TTC549 (cell line): Measurements from ENCODE around the gene PDPR.
"Not testable (repeated sequence)": the region's sequence is repeated elsewhere in the genome, so short reads cannot be mapped to it uniquely, and the experiment has no call there.

Experiments
- FAIRE-seq: peaks from 2 replicates; lab custom pipeline; 2012; peaks lifted over from hg19 to GRCh38; lab: Jason Lieb, UNC

Gene PDPR

GRCh38 chr16:70128844-70129243 lies 14.7 kb downstream of the PDPR start:
- FAIRE-seq = not testable (repeated sequence)

GRCh38 chr16:70135796-70136195 lies 21.7 kb downstream of the PDPR start:
- not testable (repeated sequence) for FAIRE-seq

- FAIRE-seq = not testable (repeated sequence)
Observed at GRCh38 chr16:70136595-70136994, 22.5 kb downstream of the PDPR start.

DNA sequence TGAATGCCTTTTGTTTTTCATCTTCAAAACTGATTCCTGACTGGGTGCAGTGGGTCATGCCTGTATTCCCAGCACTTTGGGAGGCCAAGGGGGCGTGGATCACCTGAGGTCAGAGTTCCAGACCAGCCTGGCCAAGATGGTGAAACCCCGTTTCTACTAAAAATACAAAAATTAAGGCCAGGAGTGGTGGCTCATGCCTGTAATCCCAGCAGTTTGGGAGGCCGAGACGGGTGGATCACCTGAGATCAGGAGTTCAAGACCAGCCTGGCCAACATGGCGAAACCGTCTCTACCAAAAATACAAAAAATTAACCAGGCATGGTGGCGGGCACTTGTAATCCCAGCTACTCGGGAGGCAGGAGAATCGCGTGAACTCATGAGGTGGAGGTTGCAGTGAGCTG lies 28.6 kb downstream of the PDPR start:
- not testable (repeated sequence) for FAIRE-seq

- FAIRE-seq = not testable (repeated sequence)
Observed at GRCh38 chr16:70143231-70143895, 29.2 kb downstream of the PDPR start.

GRCh38 chr16:70147853-70148252 lies 33.7 kb downstream of the PDPR start:
- not testable (repeated sequence) for FAIRE-seq

DNA sequence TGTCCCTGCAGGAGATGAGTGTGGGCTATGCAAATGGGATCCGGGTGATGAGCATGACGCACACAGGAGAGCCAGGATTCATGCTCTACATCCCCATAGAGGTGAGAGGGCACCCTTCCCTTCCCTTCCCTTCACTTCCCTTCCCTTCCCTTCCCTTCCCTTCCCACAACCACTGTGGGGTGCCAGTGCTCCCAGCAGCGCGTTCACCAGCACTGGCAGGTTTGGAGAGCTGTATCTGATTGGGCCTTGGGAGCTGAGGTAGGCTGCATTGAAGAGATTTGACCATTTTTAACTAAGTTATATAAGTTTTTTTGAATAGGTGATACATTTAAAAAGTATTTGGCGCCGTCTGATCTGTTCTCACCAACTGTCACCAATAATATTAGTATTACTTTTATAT lies 34.3 kb downstream of the PDPR start:
- not testable (repeated sequence) for FAIRE-seq

DNA sequence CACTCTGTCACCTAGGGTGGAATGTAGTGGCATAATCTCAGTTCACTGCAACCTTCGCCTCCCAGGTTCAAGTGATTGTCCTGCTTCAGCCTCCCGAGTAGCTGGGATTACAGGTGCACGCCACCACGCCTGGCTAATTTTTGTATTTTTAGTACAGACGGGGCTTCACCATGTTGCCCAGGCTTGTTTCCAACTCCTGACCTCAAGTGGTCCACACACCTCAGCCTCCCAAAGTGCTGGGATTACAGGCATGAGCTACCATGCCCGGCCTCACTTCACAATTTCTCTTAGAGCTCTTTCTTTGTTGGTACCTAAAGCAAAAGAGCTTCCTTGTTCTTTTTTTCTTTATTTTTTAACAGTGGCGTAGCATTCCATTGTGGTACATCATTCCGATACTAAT lies 35.2 kb downstream of the PDPR start:
- not testable (repeated sequence) for FAIRE-seq

DNA sequence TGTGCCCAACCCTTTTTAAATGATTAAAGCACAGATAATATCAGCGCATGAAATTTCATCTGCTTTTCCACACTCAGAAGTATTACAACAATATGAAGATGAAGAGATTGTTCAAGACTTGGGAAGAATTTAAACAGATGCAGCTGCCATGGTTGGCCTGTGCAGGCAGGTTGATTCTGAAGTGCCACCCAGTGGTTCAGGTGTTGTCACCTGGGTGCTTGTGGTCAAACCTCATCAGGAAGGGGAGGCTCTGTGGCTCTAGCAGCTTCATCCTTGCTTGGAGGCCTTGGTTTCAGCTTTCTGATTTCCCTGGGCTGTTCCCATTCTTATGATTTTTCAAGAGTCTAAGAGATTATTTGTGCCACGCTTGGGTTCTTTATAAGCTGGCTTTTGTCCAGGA lies 37.3 kb downstream of the PDPR start:
- no peak for FAIRE-seq

- FAIRE-seq = no peak
Observed at GRCh38 chr16:70151941-70152509, 37.9 kb downstream of the PDPR start.

DNA sequence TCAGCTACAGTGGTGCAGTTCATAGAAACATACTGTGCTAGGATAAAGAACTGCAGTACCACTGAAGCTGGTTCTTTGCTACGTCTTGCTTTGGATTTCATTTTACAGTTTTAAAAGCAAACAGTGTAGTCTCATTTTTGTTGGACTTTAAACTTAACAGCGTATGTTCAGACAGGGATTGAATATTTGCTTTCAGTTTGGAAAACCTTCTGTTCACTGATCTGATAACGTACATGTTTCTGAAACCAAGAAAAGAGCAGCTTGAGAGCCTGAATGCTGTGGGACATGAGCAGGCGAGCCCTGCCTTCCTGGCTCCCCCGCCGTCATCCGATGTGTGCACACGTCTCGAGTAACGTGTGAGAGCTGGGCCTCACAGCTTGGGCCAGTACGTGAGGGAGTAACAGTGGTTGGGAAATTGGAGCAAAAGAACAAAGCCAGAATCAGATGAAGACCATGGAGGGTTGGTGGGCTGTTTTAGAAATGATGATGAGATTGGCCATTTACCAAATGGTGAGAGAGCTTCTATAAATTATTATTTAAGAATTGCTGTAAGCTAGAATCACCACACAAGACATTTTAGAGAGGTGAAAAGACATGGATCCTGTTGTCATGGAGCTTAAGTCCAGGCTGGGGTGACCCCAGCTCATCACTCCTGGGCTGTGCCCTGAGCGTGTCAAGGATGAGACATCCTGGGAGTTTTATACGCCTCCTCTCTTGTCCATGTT lies 38.6 kb downstream of the PDPR start:
- FAIRE-seq = no peak

- not testable (repeated sequence) for FAIRE-seq
Observed at GRCh38 chr16:70154736-70155135, 40.6 kb downstream of the PDPR start.

GRCh38 chr16:70156207-70156978 lies 42.3 kb downstream of the PDPR start:
- FAIRE-seq = no peak

DNA sequence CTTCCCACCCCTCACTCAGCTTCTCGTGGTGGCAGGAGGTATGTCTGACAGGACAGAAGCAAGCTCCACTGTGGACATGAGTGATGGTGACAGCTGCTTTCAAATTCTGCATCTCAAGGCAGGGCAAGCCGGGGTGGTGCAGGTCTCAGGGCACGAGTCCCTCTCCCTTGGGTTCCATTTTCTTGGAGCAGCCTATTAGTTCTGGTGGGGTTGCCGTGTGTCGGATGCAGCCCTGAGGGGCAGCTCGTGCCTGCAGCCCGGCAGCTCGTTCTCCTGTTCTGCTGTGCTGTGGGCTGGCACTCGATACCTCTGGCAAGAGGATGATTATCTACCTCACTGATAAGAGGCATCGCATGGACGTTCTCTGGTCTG lies 43.0 kb downstream of the PDPR start:
- FAIRE-seq = no peak

- no peak for FAIRE-seq
Observed at GRCh38 chr16:70157477-70158260, 43.5 kb downstream of the PDPR start.

DNA sequence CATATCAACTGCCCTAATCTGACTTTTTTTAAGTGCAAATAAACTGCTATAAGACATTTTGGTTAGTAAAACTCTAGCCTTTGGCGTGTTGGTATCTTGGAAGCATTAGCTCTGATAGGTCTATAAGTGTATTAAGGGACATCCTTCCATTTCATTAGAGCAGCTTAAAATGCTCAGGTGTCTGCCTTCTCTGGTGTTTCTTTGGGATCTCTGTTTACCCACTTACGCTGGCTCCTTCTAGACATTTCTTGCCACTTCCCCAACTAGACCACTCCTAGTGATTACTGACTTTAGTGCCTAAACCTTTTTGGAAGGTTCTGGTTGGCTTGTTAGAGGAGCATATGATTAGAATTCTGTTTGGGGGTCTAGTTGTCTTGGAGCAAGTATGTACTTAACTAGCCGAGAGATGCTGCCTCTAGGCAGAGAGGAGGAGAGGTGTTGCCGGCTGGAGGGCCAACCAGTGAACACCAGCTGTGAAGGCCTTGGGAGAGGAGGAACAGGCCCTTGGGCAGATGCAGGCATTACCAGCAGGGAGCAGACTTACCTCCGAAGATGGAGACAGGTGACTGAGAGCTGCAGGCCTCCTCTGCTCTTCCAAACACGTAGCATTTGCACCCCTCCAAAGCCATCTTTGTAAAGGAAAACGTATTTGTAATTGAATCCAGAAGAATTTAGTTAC lies 44.3 kb downstream of the PDPR start:
- no peak for FAIRE-seq

DNA sequence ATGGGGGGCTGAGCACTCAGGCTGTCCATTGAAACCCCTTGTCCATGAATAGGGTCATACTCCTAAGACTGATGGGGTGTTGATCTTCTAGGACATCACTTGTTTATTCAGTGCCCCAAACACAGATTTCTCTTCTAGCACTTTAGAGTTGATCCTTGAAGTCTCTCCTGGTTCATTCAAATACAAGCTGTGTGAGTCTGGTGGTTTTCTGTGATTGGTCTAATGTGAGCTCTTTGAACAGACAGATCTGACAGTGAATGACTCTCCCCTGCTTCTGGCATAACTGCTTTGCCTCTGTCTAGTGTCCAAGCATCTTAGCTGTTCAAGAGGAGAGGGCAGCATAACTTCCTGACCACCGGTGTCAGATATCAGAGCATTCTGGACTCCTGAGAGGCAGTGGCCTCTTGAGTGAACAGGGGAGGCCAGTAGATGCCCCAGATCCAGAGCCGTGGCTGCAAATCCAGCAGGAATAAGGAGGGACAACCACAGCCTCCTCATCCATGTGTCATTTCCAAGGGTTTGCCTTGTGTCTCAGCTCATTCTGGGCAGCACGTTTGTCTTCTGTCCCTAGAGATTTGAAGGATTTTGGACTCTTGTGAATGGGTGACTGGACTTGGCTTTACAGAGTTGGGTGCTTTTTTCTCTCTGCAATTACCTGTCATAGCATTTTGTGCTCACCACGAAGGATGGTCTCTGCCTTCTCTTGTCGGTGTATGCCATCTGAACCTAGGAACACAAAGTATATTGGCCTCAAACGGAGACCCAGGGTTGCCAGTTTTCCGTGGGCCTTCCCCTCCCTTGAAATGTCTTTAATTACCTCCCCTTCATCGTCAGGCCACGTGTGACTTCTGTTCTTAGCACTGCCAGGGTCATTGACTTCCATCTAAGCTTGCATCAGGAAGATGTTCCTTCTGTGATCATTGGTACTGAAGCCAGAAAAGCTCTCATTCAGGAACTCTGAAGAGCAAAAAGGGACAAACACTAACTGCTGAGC lies 45.5 kb downstream of the PDPR start:
- FAIRE-seq = no peak

DNA sequence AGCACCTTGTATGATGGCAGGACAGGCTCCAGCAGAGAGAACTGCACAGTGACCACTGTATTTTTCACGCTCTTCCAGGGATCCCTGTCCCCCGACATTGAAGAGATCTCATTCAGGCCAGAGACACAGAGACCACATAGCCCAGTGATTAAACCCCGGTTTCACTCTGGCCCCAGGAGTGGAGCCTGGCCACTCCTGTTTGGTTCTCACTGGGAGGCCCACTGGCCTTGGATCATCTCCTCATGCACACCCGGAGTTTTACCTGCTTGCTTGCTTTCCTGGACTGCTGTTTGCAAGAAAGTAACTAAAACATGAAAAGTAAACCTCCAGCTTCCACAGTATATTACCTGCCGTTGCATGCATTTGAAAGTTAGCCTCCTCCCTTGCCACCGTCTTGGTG lies 46.3 kb downstream of the PDPR start:
- no peak for FAIRE-seq

GRCh38 chr16:70160821-70161220 lies 46.7 kb downstream of the PDPR start:
- no peak for FAIRE-seq

DNA sequence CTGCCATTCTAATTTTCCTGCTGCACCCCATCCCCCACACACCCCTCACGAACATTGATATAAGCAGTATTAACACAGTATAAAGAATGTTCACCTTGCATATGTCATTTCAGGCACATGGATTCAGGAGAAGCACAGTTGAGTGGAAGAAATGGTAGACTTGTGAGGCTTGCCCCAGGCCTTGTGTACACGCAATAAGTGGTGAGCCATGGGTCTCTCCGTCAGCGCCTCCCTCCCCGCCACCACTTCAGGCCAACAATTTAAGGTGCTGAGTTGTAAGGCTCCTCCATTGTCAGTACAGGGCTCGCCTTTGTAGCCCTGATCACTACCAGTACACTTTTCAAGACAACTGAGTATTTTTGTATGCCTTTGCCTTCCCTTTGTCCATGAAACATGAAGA lies 47.2 kb downstream of the PDPR start:
- FAIRE-seq = no peak
